HG03108 (cell line): Measurements from ENCODE around the gene GLMN.
"Not testable (repeated sequence)": the region's sequence is repeated elsewhere in the genome, so short reads cannot be mapped to it uniquely, and the experiment has no call there.

Experiments
- ATAC-seq: cut with Tn5 transposase; IDR thresholded peaks from one replicate; pipeline ENCODE4 v1.9.1; 2021; ENCODE audit warnings: moderate library complexity; ENCODE audit not compliant: unreplicated experiment

GLMN gene

DNA sequence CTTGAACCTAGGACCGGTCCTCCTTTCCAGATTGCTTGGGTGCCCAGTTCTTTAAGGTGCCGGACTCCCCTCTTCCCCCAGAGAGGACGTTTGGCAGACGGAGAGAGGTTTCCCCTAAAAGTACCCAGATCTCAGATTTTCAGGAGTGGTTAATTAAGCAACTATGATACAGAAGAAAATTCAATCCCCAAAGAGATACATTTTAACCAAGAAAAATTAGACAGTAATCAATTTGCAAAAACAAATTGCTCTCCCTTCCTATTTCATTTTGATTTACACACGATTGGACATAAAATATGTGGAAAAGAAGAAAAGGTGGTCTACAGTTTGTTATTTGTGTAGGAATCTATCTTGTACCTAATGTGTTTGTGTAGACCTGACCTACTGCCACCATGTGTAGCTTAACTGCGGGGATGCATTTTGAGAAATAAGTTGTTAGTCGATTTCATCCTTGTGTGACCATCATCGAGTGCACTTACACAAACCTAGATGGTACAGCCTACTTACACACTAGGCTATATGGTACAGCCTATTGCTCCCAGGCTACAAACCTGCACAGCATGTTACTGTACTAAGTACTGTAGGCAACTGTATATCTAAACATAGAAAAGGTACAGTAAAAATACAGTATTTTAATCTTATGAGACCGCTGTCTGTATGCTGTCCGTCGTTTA, 827 bp upstream of the GLMN start:
- ATAC-seq, result no peak

DNA sequence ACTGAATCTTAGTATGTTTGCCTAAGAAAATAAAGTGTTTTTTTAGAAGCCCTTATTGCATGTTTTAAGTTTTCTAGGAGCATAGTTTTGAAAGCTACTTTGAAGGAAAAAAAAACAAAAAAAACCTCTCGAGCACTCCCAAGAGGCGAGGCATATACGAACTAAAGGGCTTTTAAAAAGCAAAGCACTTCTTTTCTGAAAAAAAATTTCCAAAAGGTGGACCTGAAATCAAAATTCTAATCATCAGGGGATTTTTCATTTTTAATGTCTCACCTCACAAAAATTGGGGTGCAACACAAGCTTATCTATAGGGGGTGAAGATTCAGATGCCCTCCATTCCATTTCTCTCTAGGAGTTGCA, 594 bp downstream of the GLMN start:
- ATAC-seq, result no peak

DNA sequence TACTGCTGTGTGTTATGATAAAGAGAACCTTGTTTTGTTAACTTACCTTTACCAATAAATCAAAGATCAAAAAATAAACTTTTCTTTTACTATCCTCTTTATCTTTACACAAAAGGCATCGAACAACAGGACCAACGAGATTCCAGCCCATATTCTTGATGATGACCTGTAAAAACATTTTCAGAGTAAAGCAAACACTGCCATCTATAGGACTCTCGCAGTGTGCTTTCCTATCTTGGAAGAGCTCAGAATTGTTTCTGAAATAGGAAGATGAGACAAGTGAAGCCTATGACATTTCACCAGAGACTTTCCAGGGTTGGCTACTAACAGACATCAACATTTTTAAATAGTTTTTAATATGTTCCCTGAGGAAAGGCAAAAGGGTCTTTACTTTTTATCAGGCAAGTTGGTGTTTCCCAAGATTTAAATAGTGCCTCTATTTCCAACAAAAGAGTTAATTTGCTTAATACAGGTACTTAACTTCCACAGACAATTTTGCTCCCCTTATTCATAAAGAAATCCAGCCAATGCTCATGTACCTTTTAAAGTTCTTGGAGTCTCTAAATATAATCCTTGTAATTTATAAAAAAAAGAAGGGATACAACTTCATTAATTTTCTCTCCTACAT, 7.3 kb downstream of the GLMN start:
- no peak for ATAC-seq

DNA sequence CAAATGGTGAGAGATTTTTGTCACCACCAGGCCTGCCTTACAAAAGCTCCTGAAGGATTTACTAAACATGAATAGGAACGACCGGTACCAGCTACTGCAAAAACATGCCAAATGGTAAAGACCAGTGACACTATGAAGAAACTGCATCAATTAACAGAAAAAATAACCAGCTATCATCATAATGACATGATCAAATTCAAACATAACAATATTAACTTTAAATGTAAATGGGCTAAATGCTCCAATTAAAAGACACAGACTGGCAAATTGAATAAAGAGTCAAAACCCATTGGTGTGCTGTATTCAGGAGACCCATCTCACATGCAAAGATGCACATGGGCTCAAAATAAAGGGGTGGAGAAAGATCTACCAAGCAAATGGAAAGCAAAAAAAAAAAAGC, 17.4 kb downstream of the GLMN start:
- ATAC-seq, result not testable (repeated sequence)

DNA sequence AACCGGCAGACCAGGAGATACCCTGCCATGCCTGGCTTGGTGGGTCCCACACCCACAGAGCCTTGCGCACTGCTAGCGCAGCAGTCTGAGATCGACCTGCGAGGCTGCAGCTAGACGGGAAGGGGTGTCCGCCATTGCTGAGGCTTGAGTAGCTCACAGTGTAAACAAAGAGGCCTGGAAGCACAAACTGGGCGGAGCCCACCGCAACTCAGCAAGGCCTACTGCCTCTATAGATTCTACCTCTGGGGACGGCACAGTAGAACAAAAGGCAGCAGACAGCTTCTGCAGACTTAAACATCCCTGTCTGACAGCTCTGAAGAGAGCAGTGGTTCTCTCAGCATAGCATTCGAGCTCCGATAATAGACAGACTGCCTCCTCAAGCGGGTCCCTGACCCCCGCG, 19.0 kb downstream of the GLMN start:
- ATAC-seq, result not testable (repeated sequence)

DNA sequence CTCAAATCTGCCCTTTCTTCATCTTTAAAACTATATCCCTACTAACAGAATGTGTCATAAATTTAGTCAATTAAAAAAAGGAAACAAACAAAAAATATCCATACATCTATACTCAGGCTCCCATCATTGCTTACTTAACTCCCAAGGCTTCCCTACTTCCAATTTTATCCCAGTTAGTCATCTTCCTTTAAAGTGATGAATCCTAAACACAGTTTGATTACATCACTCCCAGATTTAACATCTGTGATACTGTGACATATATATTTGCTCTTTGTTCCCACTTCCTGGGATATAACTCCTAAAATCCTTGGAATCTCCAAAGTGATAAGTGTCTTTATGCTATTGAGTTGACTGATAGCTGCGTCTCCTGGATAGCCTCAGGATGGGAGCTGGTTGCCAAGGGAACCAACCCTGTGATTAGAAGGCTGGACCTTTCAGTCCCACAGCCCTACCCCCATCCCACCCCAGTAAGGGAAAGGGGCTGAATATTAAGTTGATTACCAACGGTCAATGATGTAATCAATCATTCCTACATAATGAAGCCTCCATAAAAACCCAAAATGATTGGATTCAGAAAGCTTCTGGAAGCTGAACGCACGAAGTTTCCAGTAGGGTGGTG, 21.6 kb downstream of the GLMN start:
- ATAC-seq, result no peak

DNA sequence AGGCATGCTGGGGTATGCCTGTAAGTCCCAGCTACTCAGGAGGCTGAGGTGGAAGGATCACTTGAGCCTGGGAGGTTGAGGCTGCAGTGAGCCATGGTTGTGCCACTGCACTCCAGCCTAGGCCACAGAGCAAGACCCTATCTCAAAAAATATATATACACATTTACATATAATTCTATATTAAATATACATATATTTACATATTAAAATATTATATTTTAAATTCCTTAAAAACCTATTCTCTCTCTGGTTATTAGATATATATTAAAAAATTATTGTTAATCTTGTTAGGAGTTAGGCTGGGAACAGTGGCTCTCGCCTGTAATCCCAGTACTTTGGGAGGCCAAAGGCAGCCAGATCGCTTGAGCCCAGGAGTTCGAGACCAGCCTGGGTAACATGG, 22.7 kb downstream of the GLMN start:
- no peak for ATAC-seq

DNA sequence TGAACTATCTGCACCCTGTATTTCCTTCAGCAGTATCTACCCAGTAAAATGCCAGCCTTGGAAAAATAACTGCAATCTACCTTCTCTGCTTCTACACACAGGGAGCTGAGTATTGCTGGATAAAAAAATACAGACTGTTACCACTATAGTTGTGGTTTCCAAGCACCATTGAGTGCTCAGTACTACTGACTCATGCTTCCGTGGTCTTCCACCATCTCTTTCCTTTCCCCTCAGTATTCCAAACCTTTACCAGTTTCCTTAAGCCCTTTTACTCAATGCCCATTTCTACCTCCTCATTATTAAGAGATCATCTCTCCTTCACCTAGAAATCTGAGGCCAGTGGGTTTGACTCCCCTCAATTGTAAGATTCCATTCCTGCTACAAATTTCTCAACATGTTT, 23.8 kb downstream of the GLMN start:
- no peak for ATAC-seq

DNA sequence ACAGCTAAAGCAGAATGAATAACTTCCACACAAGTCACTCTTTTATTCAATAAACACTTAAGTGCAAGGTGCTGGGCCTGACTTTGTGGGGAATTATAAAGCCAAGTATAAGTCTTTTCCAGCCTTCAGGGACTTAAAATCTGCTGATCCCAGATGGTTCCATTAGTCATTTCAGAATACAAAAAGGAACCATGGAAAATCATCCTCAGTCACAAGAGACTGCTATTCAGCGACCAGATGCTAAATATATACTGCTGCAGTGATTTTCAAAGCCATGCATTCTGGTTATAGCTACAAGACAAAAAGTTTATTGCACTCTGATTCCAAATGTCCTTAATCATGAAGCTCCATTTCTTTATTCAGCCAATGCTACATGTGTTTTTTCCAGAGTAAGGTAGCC, 25.7 kb downstream of the GLMN start:
- ATAC-seq, result no peak

DNA sequence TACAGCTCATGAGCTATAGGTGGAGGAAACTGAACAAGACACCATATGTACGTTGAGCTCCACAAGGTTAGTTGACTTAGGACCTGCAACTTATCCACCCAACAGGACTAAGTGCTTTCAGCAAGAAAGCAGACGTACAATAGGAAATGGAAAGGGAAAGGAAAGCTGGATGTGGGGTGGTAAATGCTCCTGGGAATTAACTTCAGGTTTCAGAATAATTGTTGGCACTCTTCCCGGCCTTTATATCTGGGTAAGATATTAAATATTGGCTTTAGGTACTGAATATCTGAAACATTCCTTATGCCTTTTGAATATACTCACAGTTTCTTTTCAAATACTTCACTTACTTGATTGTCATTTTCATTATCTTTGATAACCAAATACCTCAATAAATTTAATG, 36.3 kb downstream of the GLMN start:
- no peak for ATAC-seq

DNA sequence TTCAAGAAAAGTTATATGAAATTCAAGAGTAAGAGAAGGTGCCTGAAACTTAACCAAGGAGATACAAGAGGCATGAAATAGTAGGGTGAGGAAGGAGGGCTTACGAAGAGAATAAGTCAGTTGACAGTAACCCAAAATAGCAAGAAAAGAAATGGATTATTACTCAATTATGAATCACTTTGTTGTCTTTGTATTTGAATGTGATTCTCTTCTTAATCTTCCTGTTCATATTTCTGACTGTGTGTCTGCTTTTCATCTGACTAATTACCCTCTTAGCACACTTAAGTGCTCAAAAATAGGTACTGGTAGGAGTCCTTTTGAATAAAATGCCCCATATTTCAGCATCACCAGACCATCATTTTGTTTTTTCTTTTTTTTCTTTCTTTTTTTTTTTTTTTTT, 39.4 kb downstream of the GLMN start:
- no peak for ATAC-seq

DNA sequence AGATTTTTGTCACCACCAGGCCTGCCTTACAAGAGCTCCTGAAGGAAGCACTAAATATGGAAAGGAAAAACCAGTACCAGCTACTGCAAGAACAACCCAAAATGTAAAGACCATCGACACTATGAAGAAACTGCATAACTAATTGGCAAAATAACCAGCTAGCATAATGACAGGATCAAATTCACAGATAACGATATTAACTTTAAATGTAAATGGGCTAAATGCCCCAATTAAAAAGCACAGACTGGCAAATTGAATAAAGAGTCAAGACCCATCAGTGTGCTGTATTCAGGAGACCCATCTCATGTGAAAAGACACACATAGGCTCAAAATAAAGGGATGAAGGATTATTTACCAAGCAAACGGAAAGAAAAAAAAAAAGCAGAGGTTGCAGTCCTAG, 44.1 kb downstream of the GLMN start:
- ATAC-seq, result not testable (repeated sequence)

DNA sequence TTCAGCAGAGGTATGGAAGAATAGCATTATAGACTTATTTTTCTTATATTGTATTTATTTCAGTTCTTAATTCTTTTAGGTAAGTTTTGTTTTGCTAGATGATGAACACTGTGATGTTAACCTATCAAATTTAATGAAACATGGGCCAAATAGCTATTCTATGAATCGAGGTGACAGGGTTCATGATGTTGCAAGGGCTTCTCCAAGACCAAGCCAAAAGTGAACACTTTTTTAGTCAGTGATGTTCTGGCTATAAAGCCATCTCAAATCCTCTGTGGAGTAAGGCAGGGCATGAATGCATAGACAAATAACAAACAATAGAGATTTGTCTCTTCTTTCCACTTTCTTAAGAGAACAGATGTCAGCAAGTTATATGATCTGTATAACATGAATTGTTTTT, 54.4 kb downstream of the GLMN start:
- no peak for ATAC-seq

DNA sequence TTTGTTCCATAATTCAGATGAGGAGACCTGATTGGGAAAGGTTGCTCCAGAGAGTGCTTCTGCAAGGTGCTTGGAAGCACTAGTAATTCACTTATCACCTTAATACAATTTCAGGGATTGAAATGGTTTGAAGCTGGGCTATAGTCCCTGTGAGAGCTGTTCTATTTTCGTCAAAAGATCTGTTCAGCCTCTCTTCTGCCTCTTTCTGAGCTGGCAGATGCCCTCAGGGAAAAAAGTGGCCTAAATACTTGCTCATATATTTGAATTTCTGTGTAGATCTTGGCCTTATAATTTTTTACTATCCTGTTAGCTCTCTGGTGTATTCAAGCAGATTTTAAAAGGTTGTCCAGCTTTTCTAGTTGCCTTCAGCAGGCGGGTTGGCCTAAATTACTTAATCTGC, 58.8 kb downstream of the GLMN start:
- no peak for ATAC-seq

DNA sequence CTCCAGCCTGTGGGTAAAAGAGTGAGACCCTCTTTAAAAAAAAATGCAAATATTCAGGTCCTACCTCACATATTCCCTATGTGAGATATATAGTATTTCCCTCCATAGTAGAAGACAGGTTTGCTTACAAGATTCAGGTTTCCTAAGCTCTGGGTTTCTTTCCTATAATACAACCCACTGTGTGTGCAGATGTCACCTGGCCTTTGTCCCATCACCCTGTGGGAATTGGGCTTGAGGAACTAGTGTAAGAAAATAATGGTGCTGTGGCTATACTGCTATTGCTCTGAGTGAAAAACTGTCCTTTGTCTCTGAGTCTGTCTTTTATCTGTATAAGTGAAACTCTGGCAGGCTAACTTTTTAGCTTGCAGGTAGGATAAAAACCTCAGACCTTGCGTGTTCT, 68.1 kb downstream of the GLMN start:
- no peak for ATAC-seq

DNA sequence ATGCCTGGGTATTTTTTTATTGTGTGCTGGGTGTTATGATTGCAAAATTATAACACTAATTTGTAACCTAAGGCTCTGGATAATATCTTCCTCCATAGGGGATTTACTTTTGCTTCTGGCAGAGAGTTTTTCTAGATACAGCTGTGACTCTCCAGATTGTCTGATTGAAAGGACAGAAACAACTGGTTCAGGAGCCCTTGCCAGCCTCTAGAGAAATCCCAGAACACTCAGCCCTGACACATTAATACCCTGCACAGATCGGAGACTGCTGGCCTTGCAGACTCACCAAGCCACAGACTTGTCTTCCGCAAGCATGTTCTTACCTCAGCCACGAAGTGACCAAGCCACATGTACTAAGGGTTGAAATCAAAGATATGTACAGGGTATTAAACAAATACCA, 70.4 kb downstream of the GLMN start:
- ATAC-seq, result no peak

DNA sequence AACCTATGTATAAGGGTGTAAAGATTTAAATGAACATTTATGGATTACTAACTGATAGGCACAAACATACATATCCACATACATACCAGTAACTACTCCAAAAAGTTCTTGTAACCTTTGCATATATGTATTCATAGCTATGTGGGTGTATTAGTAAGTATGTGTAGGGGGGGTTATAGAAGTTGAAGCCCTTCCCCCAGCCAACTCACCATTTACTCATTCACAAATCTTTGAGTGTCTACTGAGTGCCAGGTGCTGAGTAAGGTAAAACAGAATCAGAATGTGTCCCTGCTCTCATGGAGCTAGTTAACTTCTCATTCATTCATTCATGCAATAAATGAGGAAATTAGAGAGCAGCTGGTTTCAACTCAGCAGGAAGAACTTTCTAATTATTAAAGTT, 79.8 kb downstream of the GLMN start:
- no peak for ATAC-seq

DNA sequence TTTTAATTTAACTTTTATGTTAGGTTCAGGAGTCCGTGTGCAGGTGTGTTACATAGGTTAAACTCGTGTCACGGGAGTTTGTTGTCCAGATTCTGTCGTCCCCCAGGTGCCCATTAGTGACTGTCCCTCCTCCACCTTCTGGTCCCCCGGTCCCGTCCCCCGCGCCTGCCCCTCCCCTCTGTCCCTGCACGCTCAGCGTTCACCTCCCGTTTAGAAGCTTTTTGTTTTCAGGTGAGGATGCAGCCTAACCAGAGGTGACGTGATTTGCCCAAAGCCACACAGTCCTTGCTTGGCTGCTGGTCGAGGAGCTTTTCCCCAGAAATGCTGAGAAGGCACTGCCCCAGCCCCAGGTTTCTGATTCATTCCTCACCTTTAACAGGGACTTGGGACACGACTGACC, 80.2 kb downstream of the GLMN start:
- ATAC-seq, result no peak

DNA sequence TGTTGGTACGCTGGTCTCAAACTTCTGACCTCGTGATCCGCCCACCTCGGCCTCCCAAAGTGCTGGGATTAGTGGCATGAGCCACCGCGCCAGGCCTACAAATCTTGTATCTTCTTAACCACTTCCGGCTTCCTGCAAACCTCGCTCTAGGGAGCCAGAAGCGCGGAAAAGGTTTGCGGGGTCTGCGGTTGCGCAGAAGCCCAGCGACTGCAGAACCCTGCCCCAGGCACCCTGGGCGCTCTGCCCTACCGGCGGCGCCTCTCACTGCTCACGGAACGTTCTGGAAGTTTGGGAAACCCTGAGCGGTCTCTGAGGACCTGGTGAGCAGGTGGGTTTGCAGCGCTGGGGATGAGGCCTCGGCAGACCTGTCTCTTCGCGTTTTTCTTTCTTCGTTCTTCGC, 81.1 kb downstream of the GLMN start, which contains the start of gene C1orf146:
TSS of gene C1orf146 (plus strand) at position 195 of the 400 bp plus-strand sequence. CDS start 13,506 bp downstream, outside the sequence.
- ATAC-seq, result no peak

DNA sequence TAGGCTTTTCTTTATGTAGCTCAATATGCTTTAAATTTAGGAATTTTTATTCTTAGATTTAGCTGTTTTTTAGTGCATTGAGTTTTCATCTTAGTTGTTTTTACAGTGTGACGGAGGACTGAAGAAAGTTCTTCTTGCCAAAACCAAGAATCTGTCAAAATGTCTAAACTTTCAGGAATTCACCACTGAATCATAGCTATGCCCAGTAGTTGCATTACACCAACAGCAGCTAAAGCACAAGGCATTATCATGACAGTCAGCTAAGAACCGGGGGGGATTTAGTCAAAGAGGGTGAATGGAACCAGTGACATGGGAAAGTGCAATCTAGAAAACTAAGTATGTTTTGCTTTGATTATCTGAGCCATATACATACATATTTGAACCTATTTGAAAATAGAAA, 87.6 kb downstream of the GLMN start:
- no peak for ATAC-seq

DNA sequence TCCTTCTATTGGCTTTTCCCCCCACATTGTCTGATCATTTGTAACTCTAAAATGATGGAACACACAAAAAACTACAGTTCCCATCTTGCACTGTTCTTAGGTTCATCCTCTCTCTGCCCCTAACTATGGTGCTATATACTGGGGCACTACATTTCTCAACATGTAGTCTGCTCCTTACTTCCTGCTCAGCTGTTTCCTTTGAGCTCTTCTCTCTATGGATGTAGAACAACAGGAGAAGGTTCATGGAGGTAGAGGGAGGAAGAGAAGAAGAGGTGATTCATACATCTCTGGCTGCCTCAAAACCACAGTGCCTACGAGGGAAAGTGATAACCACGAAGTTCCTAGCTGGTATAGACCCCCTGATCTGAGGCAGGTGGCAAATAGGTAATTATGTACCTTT, 88.1 kb downstream of the GLMN start:
- ATAC-seq, result no peak

DNA sequence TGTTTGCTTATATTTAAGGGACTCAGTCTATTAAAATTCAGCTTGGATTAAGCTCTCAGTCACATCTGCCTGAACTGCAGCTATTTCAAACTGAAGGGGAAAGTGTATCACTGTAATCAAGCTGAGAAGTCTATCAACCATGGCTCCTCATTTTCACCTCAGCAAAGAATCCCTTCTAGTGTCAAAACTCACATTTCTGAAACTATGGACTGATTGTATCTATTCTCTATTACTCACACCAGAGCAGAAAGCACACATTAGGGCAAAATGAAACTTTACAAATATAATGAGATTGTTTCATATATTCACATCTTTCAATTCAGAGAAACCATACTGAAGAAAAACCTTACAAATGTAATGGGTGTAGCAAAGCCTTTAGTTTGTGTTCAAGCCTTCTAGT, 95.7 kb downstream of the GLMN start:
- no peak for ATAC-seq

DNA sequence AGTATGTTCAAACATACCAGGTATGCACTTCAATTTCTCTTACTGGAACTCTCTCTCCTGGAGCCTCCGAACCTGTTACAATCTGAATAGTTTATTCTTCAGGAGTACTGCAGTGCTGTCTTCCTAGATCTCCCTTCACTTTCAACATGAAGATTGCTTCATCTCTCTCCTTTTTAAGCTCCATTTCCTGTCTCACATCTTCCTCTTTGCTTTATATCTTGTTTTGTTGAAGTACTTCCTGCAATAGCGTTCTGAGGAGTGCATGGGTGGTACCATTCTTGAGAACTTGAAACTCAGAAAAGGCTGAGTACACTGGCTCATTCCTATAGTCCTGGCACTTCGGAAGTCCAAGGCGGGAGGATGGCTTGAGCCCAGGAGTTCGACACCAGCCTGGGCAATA, 96.8 kb downstream of the GLMN start:
- no peak for ATAC-seq
